Peyer's patch (tissue), 4 donors: ENCODE data around the gene RERG. TPM values are rescaled to one million over a fixed set of nuclear protein-coding genes. Genes with fewer than 3 reads are reported as not detected.

ENCODE experiments used
- DNase-seq, 3 donors: peaks; one replicate each; pipeline ENCODE4 v3.0.0-alpha.2; 2017 to 2019
- H3K27ac ChIP-seq, 4 donors: fragments of 200-600 bp; sonication (generic); one replicate each; pipeline ENCODE4 v1.5.1; 2016 to 2019
- H3K27me3 ChIP-seq, 2 donors: fragments of 200-600 bp; sonication (generic); one replicate each; pipeline ENCODE4 v1.5.1; 2019
- H3K36me3 ChIP-seq, 3 donors: fragments of 200-600 bp; sonication (generic); one replicate each; pipeline ENCODE4 v1.5.1; 2016 to 2019
- H3K4me1 ChIP-seq, 4 donors: fragments of 200-600 bp; sonication (generic); one replicate each; pipeline ENCODE4 v1.5.1; 2016 to 2019
- H3K4me3 ChIP-seq, 4 donors: fragments of 200-600 bp; sonication (generic); 1 replicate in 3 of 4; 2 replicates in 1 of 4; pipeline ENCODE4 v1.5.1; 2016 to 2019; ENCODE audit warnings: mild to moderate bottlenecking in 1 of 4
- H3K9me3 ChIP-seq, 4 donors: fragments of 200-600 bp; sonication (generic); one replicate each; pipeline ENCODE4 v1.5.1; 2016 to 2019; ENCODE audit warnings: mild to moderate bottlenecking in 1 of 4
- CTCF ChIP-seq, 6 experiments: fragments of 450-650 bp in 4 of 6; fragments of 200-600 bp in 2 of 6; sonication (generic) in 1 of 6; IDR thresholded peaks; one replicate each; pipeline ENCODE4 v1.5.1; 2017 to 2019; ENCODE audit warnings: antibody characterized with exemption in 6 of 6, mild to moderate bottlenecking in 3 of 6, moderate library complexity in 1 of 6
- POLR2A ChIP-seq, 2 donors: fragments of 450-650 bp; IDR thresholded peaks; one replicate each; pipeline ENCODE4 v1.5.1; 2017; ENCODE audit warnings: antibody characterized with exemption in 2 of 2, mild to moderate bottlenecking in 2 of 2, moderate library complexity in 2 of 2
- total RNA-seq, 4 donors: library from RNA; depleted of rRNA; stranded (reverse); fragments of >200 nt; gene quantifications; one replicate each; pipeline ENCODE4 v1.1.0, GENCODE V29; 2016

Gene RERG
- total RNA-seq, 4 donors from 2014 or later: 2.3 to 31.4 (median 10.7) TPM

DNA sequence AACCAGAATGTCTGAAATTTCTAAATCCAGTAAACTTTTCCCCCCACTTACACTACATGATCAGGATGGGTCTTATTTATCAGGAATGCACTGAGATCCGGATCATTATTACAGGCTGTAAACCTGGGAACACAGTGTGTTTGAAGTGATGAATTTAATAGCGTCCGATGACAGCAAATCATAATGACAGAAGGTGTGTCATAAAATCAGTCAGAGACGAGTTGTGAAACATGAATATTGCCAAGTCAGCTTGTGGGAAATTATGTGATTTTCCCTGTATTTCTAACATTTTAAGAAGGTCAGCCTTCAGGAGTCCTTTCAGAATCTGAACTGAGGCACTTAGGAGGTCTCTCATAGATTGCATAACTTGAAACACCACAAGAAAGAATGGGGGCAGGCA lies 36.7 kb downstream of the RERG start:
- Histone ChIP-seq H3K27ac (no peak overlapping the region), H3K4me3 (no peak overlapping the region), H3K27me3 (no peaks in the 10 kb centered on the region), H3K4me1 (no peaks in the 10 kb centered on the region), H3K36me3 (no peaks in the 10 kb centered on the region), H3K9me3 (no peaks in the 10 kb centered on the region)
- TF ChIP-seq CTCF (IDR thresholded peaks at IDR 0.05) (no peak), POLR2A (IDR thresholded peaks at IDR 0.05) (no peak)
- DNase-seq: no peak

- Histone ChIP-seq H3K4me3 (no peak overlapping the region), H3K27ac (peak overlapping the region in 1 of 4 donors; percentile 18), H3K36me3 (no peaks in the 10 kb centered on the region), H3K9me3 (no peaks in the 10 kb centered on the region), H3K4me1 (no peaks in the 10 kb centered on the region), H3K27me3 (no peaks in the 10 kb centered on the region)
- no peak for DNase-seq
- TF ChIP-seq CTCF (IDR thresholded peaks at IDR 0.05): no peak
- no peak for TF ChIP-seq POLR2A (IDR thresholded peaks at IDR 0.05)
Observed at GRCh38 chr12:15183821-15184220, 37.4 kb downstream of the RERG start.

DNA sequence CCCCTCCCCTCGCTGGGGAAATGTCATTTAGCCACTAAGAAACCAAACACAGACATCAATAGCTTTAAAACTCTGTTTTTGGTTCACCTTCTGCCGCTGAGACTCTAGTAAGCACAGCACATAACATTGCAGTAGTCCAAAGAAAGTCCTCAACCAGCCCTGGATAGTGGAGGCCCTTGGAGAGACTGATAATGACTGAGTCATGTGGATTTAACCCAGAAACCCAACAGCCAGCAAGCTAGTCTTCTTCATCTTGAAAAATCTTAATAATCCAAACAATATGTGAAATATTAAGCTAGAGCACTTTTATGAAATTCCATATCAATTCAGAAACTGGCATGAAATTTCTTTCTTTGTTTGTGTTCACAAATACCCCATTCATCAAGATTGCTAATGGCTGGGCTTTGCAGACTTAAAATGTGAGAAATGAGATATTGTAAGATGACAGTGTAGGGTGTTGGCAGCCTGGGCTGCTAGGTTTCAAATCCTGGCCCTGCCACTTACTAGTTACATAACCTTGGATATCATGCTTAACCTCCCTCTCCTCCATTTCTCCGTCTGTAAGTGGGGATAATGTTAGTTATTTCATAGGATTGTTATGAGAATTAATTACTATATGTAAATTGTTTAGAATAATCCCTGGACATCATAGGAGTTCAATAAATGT lies 40.1 kb downstream of the RERG start:
- Histone ChIP-seq H3K4me1 (no peaks in the 10 kb centered on the region), H3K36me3 (no peaks in the 10 kb centered on the region), H3K4me3 (no peak overlapping the region), H3K9me3 (no peaks in the 10 kb centered on the region), H3K27me3 (no peaks in the 10 kb centered on the region), H3K27ac (peak overlapping the region in 3 of 4 donors; percentile 32 to 53 (median 44))
- no peak for TF ChIP-seq POLR2A (IDR thresholded peaks at IDR 0.05)
- TF ChIP-seq CTCF (IDR thresholded peaks at IDR 0.05): no peak
- DNase-seq: no peak

GRCh38 chr12:15180325-15180724 lies 40.9 kb downstream of the RERG start:
- Histone ChIP-seq H3K27ac (peak overlapping the region in 3 of 4 donors; percentile 32 to 53 (median 44)), H3K4me1 (no peaks in the 10 kb centered on the region)

GRCh38 chr12:15179672-15180071 lies 41.5 kb downstream of the RERG start:
- Histone ChIP-seq H3K27ac (no peak overlapping the region), H3K4me3 (no peak overlapping the region), H3K27me3 (no peaks in the 10 kb centered on the region), H3K9me3 (no peaks in the 10 kb centered on the region), H3K36me3 (no peaks in the 10 kb centered on the region), H3K4me1 (no peaks in the 10 kb centered on the region)
- TF ChIP-seq CTCF (IDR thresholded peaks at IDR 0.05): no peak
- no peak for TF ChIP-seq POLR2A (IDR thresholded peaks at IDR 0.05)
- DNase-seq: no peak

More at GRCh38 chr12:15180325-15180724, 40.9 kb downstream of the RERG start:
- no peaks in the 10 kb centered on the region for H3K27me3 ChIP-seq
- H3K36me3 ChIP-seq: no peaks in the 10 kb centered on the region
- DNase-seq: no peak
- TF ChIP-seq CTCF (IDR thresholded peaks at IDR 0.05) (no peak), POLR2A (IDR thresholded peaks at IDR 0.05) (no peak)
- no peak overlapping the region for H3K4me3 ChIP-seq
- H3K9me3 ChIP-seq: no peaks in the 10 kb centered on the region
